ENCODE results near the gene KRTAP6-1. TPM values are rescaled to one million over a fixed set of nuclear protein-coding genes. Genes with fewer than 3 reads are reported as not detected.

KRTAP6-1 gene
- total RNA-seq, 1 experiment from 2014 or later, result not detected

- no peak for DNase-seq
- Histone ChIP-seq H3K4me2 (ENCODE audit: low read depth, low read length, poor library complexity, severe bottlenecking) (no peak overlapping the region), H4K20me1 (ENCODE audit: insufficient read depth, low read depth, low read length) (no peaks in the 10 kb centered on the region), H3K4me3 (ENCODE audit: low read length) (no peak overlapping the region), H3K9me2 (replicated peaks; ENCODE audit: insufficient read depth, low read length) (no peaks in the 10 kb centered on the region), H3K36me3 (ENCODE audit: insufficient read depth, low read length) (no peaks in the 10 kb centered on the region), H3K79me2 (ENCODE audit: low read length) (no peaks in the 10 kb centered on the region), H3K27ac (ENCODE audit: low read length) (no peak overlapping the region), H2AFZ (ENCODE audit: low read length) (no peak overlapping the region), H3K4me1 (ENCODE audit: low read length) (no peaks in the 10 kb centered on the region), H3K27me3 (ENCODE audit: low read length) (no peaks in the 10 kb centered on the region), H3K9me3 (ENCODE audit: low read length) (peaks cover 6% of the 10 kb centered on the region), H3K9ac (ENCODE audit: low read length) (no peak overlapping the region)
Observed at GRCh38 chr21:30625449-30626165, 11.9 kb upstream of the KRTAP6-1 start.

- Histone ChIP-seq H3K4me1 (ENCODE audit: low read length) (no peaks in the 10 kb centered on the region), H3K4me2 (ENCODE audit: low read depth, low read length, poor library complexity, severe bottlenecking) (no peak overlapping the region), H3K4me3 (ENCODE audit: low read length) (no peak overlapping the region), H3K79me2 (ENCODE audit: low read length) (no peaks in the 10 kb centered on the region), H3K36me3 (ENCODE audit: insufficient read depth, low read length) (no peaks in the 10 kb centered on the region), H3K9ac (ENCODE audit: low read length) (no peak overlapping the region), H4K20me1 (ENCODE audit: insufficient read depth, low read depth, low read length) (no peaks in the 10 kb centered on the region), H2AFZ (ENCODE audit: low read length) (no peak overlapping the region), H3K9me3 (ENCODE audit: low read length) (peaks cover 4% of the 10 kb centered on the region), H3K9me2 (replicated peaks; ENCODE audit: insufficient read depth, low read length) (no peaks in the 10 kb centered on the region), H3K27ac (ENCODE audit: low read length) (no peak overlapping the region), H3K27me3 (ENCODE audit: low read length) (no peaks in the 10 kb centered on the region)
- no peak for DNase-seq
Observed at GRCh38 chr21:30623362-30623761, 9.6 kb upstream of the KRTAP6-1 start.

GRCh38 chr21:30620522-30620921, 6.8 kb upstream of the KRTAP6-1 start, which contains the start of gene KRTAP20-4:
TSS of gene KRTAP20-4 (plus strand) at chr21:30620627.
- no peaks in the 10 kb centered on the region for H3K79me2 ChIP-seq (ENCODE audit: low read length)
- H3K9ac ChIP-seq (ENCODE audit: low read length), result no peak within 1 kb of the TSS
- H3K27ac ChIP-seq (ENCODE audit: low read length), result no peak within 1 kb of the TSS
- H3K4me2 ChIP-seq (ENCODE audit: low read depth, low read length, poor library complexity, severe bottlenecking), result no peak within 1 kb of the TSS
- peaks cover 14% of the 10 kb centered on the region for H3K9me3 ChIP-seq (ENCODE audit: low read length)
- no peak for DNase-seq
- no peaks in the 10 kb centered on the region for H3K4me1 ChIP-seq (ENCODE audit: low read length)
- H2AFZ ChIP-seq (ENCODE audit: low read length), result no peak within 1 kb of the TSS
- no peaks in the 10 kb centered on the region for H4K20me1 ChIP-seq (ENCODE audit: insufficient read depth, low read depth, low read length)
- H3K36me3 ChIP-seq (ENCODE audit: insufficient read depth, low read length), result no peaks in the 10 kb centered on the region
- H3K4me3 ChIP-seq (ENCODE audit: low read length), result no peak within 1 kb of the TSS
- no peaks in the 10 kb centered on the region for H3K27me3 ChIP-seq (ENCODE audit: low read length)
- no peaks in the 10 kb centered on the region for H3K9me2 ChIP-seq (replicated peaks; ENCODE audit: insufficient read depth, low read length)

- Histone ChIP-seq H3K9me3 (ENCODE audit: low read length) (peaks cover 18% of the 10 kb centered on the region), H3K4me2 (ENCODE audit: low read depth, low read length, poor library complexity, severe bottlenecking) (no peak overlapping the region), H3K4me1 (ENCODE audit: low read length) (no peaks in the 10 kb centered on the region), H4K20me1 (ENCODE audit: insufficient read depth, low read depth, low read length) (no peaks in the 10 kb centered on the region), H3K9me2 (replicated peaks; ENCODE audit: insufficient read depth, low read length) (no peaks in the 10 kb centered on the region), H3K79me2 (ENCODE audit: low read length) (no peaks in the 10 kb centered on the region), H3K4me3 (ENCODE audit: low read length) (no peak overlapping the region), H3K27ac (ENCODE audit: low read length) (no peak overlapping the region), H2AFZ (ENCODE audit: low read length) (no peak overlapping the region), H3K36me3 (ENCODE audit: insufficient read depth, low read length) (no peaks in the 10 kb centered on the region), H3K27me3 (ENCODE audit: low read length) (no peaks in the 10 kb centered on the region), H3K9ac (ENCODE audit: low read length) (no peak overlapping the region)
- DNase-seq, result no peak
Observed at GRCh38 chr21:30620080-30620479, 6.3 kb upstream of the KRTAP6-1 start.

GRCh38 chr21:30616125-30616524, 2.4 kb upstream of the KRTAP6-1 start, which contains the start of gene KRTAP20-1:
TSS of gene KRTAP20-1 (plus strand) at chr21:30616425. CDS start at chr21:30616455, 30 bp downstream.
- no peaks in the 10 kb centered on the region; the same call in 1 of the 2 replicates for H3K36me3 ChIP-seq (ENCODE audit: insufficient read depth, low read length)
- no peaks in the 10 kb centered on the region for H3K9me2 ChIP-seq (replicated peaks; ENCODE audit: insufficient read depth, low read length)
- no peaks in the 10 kb centered on the region for H3K79me2 ChIP-seq (ENCODE audit: low read length)
- peaks cover 21% of the 10 kb centered on the region for H3K9me3 ChIP-seq (ENCODE audit: low read length)
- no peaks in the 10 kb centered on the region for H3K27me3 ChIP-seq (ENCODE audit: low read length)
- H3K4me2 ChIP-seq (ENCODE audit: low read depth, low read length, poor library complexity, severe bottlenecking), result no peak within 1 kb of the TSS
- no peak within 1 kb of the TSS for H3K4me3 ChIP-seq (ENCODE audit: low read length)
- H3K9ac ChIP-seq (ENCODE audit: low read length), result no peak within 1 kb of the TSS
- no peak within 1 kb of the TSS for H3K27ac ChIP-seq (ENCODE audit: low read length)
- H3K4me1 ChIP-seq (ENCODE audit: low read length), result no peaks in the 10 kb centered on the region
- H2AFZ ChIP-seq (ENCODE audit: low read length), result no peak within 1 kb of the TSS
- no peak for DNase-seq
- no peaks in the 10 kb centered on the region for H4K20me1 ChIP-seq (ENCODE audit: insufficient read depth, low read depth, low read length)

- DNase-seq, result no peak
- Histone ChIP-seq H3K4me1 (ENCODE audit: low read length) (no peaks in the 10 kb centered on the region), H3K9ac (ENCODE audit: low read length) (no peak overlapping the region), H3K36me3 (ENCODE audit: insufficient read depth, low read length) (no peaks in the 10 kb centered on the region; the same call in 1 of the 2 replicates), H2AFZ (ENCODE audit: low read length) (no peak overlapping the region), H4K20me1 (ENCODE audit: insufficient read depth, low read depth, low read length) (no peaks in the 10 kb centered on the region), H3K27me3 (ENCODE audit: low read length) (no peaks in the 10 kb centered on the region), H3K27ac (ENCODE audit: low read length) (no peak overlapping the region), H3K4me2 (ENCODE audit: low read depth, low read length, poor library complexity, severe bottlenecking) (no peak overlapping the region), H3K4me3 (ENCODE audit: low read length) (no peak overlapping the region), H3K9me2 (replicated peaks; ENCODE audit: insufficient read depth, low read length) (no peaks in the 10 kb centered on the region), H3K9me3 (ENCODE audit: low read length) (peaks cover 26% of the 10 kb centered on the region), H3K79me2 (ENCODE audit: low read length) (no peaks in the 10 kb centered on the region)
Observed at GRCh38 chr21:30615199-30615598, 1.5 kb upstream of the KRTAP6-1 start.

- H3K9me2 ChIP-seq (replicated peaks; ENCODE audit: insufficient read depth, low read length), result no peaks in the 10 kb centered on the region
- peaks cover 28% of the 10 kb centered on the region for H3K9me3 ChIP-seq (ENCODE audit: low read length)
- H3K4me1 ChIP-seq (ENCODE audit: low read length), result no peaks in the 10 kb centered on the region
- H2AFZ ChIP-seq (ENCODE audit: low read length), result no peak overlapping the region
- no peak overlapping the region for H3K4me3 ChIP-seq (ENCODE audit: low read length)
- no peaks in the 10 kb centered on the region for H4K20me1 ChIP-seq (ENCODE audit: insufficient read depth, low read depth, low read length)
- no peak overlapping the region for H3K4me2 ChIP-seq (ENCODE audit: low read depth, low read length, poor library complexity, severe bottlenecking)
- H3K27me3 ChIP-seq (ENCODE audit: low read length), result no peaks in the 10 kb centered on the region
- H3K79me2 ChIP-seq (ENCODE audit: low read length), result no peaks in the 10 kb centered on the region
- DNase-seq, result no peak
- H3K36me3 ChIP-seq (ENCODE audit: insufficient read depth, low read length), result no peaks in the 10 kb centered on the region; the same call in 1 of the 2 replicates
- H3K9ac ChIP-seq (ENCODE audit: low read length), result no peak overlapping the region
- no peak overlapping the region for H3K27ac ChIP-seq (ENCODE audit: low read length)
Observed at GRCh38 chr21:30612132-30612531, 1.6 kb downstream of the KRTAP6-1 start.

GRCh38 chr21:30605968-30606367, 7.8 kb downstream of the KRTAP6-1 start:
- Histone ChIP-seq H3K4me1 (ENCODE audit: low read length) (no peaks in the 10 kb centered on the region), H3K9me3 (ENCODE audit: low read length) (peaks cover 26% of the 10 kb centered on the region), H3K4me3 (ENCODE audit: low read length) (no peak overlapping the region), H4K20me1 (ENCODE audit: insufficient read depth, low read depth, low read length) (no peaks in the 10 kb centered on the region), H2AFZ (ENCODE audit: low read length) (no peak overlapping the region), H3K27me3 (ENCODE audit: low read length) (no peaks in the 10 kb centered on the region), H3K27ac (ENCODE audit: low read length) (no peak overlapping the region), H3K79me2 (ENCODE audit: low read length) (no peaks in the 10 kb centered on the region), H3K9me2 (replicated peaks; ENCODE audit: insufficient read depth, low read length) (no peaks in the 10 kb centered on the region), H3K9ac (ENCODE audit: low read length) (no peak overlapping the region), H3K36me3 (ENCODE audit: insufficient read depth, low read length) (no peaks in the 10 kb centered on the region), H3K4me2 (ENCODE audit: low read depth, low read length, poor library complexity, severe bottlenecking) (no peak overlapping the region)
- DNase-seq, result no peak

Measured in Karpas-422 (cell line).